DND-41 (cell line): Measurements from ENCODE around the gene PAM.
"Not testable (repeated sequence)": the region's sequence is repeated elsewhere in the genome, so short reads cannot be mapped to it uniquely, and the experiment has no call there.

Source experiments
- CTCF ChIP-seq: IDR thresholded peaks from 2 replicates; pipeline ENCODE4 v1.5.1; 2012; ENCODE audit warnings: borderline replicate concordance, low read length, moderate library complexity, mild to moderate bottlenecking; ENCODE audit not compliant: poor library complexity, severe bottlenecking; ENCODE audit errors: extremely low read depth
- EZH2 ChIP-seq: IDR thresholded peaks from 3 replicates; pipeline ENCODE4 v1.6.1; 2012; ENCODE audit warnings: borderline replicate concordance, low read depth, mild to moderate bottlenecking, moderate library complexity, low read length, inconsistent platforms; ENCODE audit not compliant: severe bottlenecking

GRCh38 chr5:102775756-102776155, 20.7 kb downstream of the PAM start:
- not testable (repeated sequence) for TF ChIP-seq CTCF, EZH2
